Esophagus squamous epithelium (tissue), 5 donors: ENCODE results near the gene FOXP1. TPM values are rescaled to one million over a fixed set of nuclear protein-coding genes. Genes with fewer than 3 reads are reported as not detected.

Experiments
- DNase-seq: peaks from one replicate; lab custom pipeline; 2025; lab: John Stamatoyannopoulos, UW
- H3K27ac ChIP-seq, 4 donors: fragments of 200-600 bp; sonication (generic); one replicate each; pipeline ENCODE4 v1.5.1; 2016 to 2019; ENCODE audit warnings: mild to moderate bottlenecking in 1 of 4
- H3K27me3 ChIP-seq, 4 donors: fragments of 200-600 bp; sonication (generic); 1 replicate in 3 of 4; 2 replicates in 1 of 4; pipeline versions ENCODE4 v1.5.1 to v1.6.0; 2017 to 2021; ENCODE audit warnings: antibody characterized with exemption in 1 of 4
- H3K36me3 ChIP-seq, 3 donors: fragments of 200-600 bp; sonication (generic); one replicate each; pipeline ENCODE4 v1.5.1; 2016 to 2019
- H3K4me1 ChIP-seq, 3 donors: fragments of 200-600 bp; sonication (generic); one replicate each; pipeline ENCODE4 v1.5.1; 2017 to 2019
- H3K4me3 ChIP-seq, 4 donors: fragments of 200-600 bp; sonication (generic); 1 replicate in 3 of 4; 2 replicates in 1 of 4; pipeline ENCODE4 v1.5.1; 2016 to 2019; ENCODE audit warnings: mild to moderate bottlenecking in 2 of 4, moderate library complexity in 1 of 4
- H3K9me3 ChIP-seq, 3 donors: fragments of 200-600 bp; sonication (generic); one replicate each; pipeline ENCODE4 v1.5.1; 2016 to 2019
- POLR2A ChIP-seq, 4 donors: fragments of 450-650 bp; IDR thresholded peaks; one replicate each; pipeline ENCODE4 v1.6.1; 2017; ENCODE audit warnings: antibody characterized with exemption in 4 of 4, mild to moderate bottlenecking in 4 of 4, moderate library complexity in 3 of 4
- WGBS, 2 donors: methylation state at CpG; one replicate each; pipeline ENCODE4 v1.1.5; 2018; 5-methylcytosine and 5-hydroxymethylcytosine counted together
- intact Hi-C: fragments of 100-400 bp; cut with DNase I; formaldehyde crosslinking; loops from one replicate; pipeline ENCODE4 v1.15.0; 2022
- total RNA-seq, 4 donors: library from RNA; depleted of rRNA; stranded (reverse); fragments of >200 nt; gene quantifications; one replicate each; pipeline ENCODE4 v1.1.0, GENCODE V29; 2016
- TF ChIP-seq, protein P1 (sequence below), 6 experiments: fragments of 450-650 bp in 4 of 6; fragments of 200-600 bp in 2 of 6; sonication (generic) in 2 of 6; IDR thresholded peaks; one replicate each; pipeline ENCODE4 v1.5.1; 2016 to 2019; ENCODE audit warnings: antibody characterized with exemption in 6 of 6, mild to moderate bottlenecking in 4 of 6, moderate library complexity in 4 of 6
- donor health status: DM: yes; HTN: yes; CAD: no.

The FOXP1 gene
- total RNA-seq, 4 donors from 2014 or later, result 49.1 to 124 (median 61.1) TPM

DNA sequence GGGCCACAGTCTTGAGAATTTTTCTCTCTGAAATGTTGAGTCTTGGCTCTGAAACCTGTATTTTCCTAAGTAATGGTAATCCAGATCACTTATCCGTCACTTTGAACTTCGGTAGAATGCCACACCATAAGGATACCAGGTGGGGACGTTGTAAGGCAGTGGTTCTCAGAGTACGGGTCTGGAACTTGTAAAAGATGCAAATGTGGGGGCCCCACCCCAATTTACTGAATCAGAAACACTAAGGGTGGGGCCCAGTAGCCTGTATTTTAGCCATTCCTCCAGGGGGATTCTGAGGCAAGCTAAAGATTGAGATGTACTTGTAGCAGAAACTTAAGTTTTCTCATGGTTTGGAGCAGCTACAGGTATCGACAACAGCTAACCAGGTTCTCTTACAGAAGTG lies 555.3 kb downstream of the FOXP1 start:
- H3K36me3 ChIP-seq, result peaks cover 0 to 47% (median 0%) of the 10 kb centered on the region in 3 donors
- H3K27ac ChIP-seq, result no peak overlapping the region
- no peaks in the 10 kb centered on the region for H3K9me3 ChIP-seq
- WGBS, 2 donors, result 90% methylated on average over 5 of the region's 5 CpGs
- no peaks in the 10 kb centered on the region for H3K27me3 ChIP-seq
- peaks cover 9 to 58% (median 19%) of the 10 kb centered on the region in 3 donors for H3K4me1 ChIP-seq
- no peak for DNase-seq
- TF ChIP-seq, protein P1, sequence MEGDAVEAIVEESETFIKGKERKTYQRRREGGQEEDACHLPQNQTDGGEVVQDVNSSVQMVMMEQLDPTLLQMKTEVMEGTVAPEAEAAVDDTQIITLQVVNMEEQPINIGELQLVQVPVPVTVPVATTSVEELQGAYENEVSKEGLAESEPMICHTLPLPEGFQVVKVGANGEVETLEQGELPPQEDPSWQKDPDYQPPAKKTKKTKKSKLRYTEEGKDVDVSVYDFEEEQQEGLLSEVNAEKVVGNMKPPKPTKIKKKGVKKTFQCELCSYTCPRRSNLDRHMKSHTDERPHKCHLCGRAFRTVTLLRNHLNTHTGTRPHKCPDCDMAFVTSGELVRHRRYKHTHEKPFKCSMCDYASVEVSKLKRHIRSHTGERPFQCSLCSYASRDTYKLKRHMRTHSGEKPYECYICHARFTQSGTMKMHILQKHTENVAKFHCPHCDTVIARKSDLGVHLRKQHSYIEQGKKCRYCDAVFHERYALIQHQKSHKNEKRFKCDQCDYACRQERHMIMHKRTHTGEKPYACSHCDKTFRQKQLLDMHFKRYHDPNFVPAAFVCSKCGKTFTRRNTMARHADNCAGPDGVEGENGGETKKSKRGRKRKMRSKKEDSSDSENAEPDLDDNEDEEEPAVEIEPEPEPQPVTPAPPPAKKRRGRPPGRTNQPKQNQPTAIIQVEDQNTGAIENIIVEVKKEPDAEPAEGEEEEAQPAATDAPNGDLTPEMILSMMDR (IDR thresholded peaks at IDR 0.05), result no peak
- no peak for TF ChIP-seq POLR2A (IDR thresholded peaks at IDR 0.05)
- intact Hi-C loops, result no loop called here
- H3K4me3 ChIP-seq, result no peak overlapping the region

DNA sequence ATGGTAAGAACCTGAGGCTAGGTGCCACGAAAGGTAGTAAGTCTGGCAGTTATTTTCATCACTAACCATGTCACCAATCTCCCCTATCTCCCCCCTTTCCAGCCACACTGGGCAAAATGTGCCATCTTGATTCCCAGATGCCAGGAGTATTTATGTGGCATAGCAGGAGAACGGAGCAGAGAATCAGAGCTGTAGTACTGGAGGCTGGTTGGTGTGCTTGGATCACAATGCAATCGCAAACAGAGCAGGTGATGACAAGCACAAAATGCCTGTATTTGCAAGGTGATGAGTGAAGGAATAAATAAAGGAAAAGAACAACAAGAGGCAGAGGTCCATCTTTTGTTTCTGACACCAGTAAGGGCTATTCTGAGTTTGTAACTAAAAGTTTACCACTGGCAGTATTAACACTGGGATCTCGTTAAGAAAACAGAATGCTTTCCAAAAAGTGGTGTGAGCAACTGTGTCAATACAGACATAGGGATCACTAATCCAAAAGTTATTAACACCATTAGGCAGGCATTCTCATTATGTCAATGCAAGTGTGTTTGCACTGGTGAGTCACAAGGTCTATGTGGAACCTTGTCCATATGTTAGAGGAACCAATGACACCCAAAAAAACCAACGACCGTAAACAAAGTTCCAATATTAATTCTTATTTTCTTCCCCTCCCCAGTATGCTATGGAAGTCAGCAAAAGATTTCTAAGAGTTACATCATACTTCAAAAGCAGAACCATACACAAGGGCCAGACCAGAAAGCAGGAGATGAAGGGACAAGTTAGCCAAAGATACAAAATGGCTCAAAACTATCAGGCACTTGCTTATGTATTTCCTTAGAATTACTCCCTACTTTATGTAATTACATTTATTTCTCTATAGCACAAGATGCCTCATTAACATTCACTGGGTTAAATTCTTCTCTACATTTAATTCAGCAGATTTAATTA lies 556.6 kb downstream of the FOXP1 start:
- DNase-seq, result no peak
- H3K9me3 ChIP-seq, result no peaks in the 10 kb centered on the region
- no peak for TF ChIP-seq POLR2A (IDR thresholded peaks at IDR 0.05)
- TF ChIP-seq, protein P1 (IDR thresholded peaks at IDR 0.05), result no peak
- H3K4me1 ChIP-seq, result peaks cover 5 to 45% (median 12%) of the 10 kb centered on the region in 3 donors
- 51% methylated on average over 6 of the region's 6 CpGs for WGBS, 2 donors
- peak overlapping the region in 3 of 4 donors; percentile 2 to 26 (median 4) for H3K27ac ChIP-seq
- no peaks in the 10 kb centered on the region for H3K27me3 ChIP-seq
- H3K4me3 ChIP-seq, result no peak overlapping the region
- intact Hi-C loops, result no loop called here
- peaks cover 0 to 34% (median 0%) of the 10 kb centered on the region in 3 donors for H3K36me3 ChIP-seq

DNA sequence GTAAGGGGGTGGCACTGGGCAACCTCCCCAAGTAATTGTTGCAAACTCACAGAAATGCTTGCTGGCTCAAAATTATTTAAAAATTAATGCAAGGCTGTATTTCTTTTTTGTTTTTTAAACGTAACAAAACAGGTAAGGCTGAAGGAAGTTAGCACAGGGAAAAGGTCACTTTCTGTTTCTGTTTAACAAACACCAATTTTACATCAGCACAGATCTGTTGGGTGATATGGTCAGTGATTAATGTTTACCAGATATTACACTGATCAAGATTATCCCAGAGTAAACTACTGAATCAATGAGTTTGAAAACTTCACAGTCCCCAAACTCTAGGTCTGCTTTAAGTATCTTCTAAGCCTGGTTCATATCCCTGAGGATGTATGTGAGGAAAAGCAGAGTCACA lies 558.0 kb downstream of the FOXP1 start:
- Histone ChIP-seq H3K36me3 (peaks cover 0 to 22% (median 0%) of the 10 kb centered on the region in 3 donors), H3K9me3 (no peaks in the 10 kb centered on the region), H3K27me3 (no peaks in the 10 kb centered on the region), H3K27ac (peak overlapping the region in 1 of 4 donors; percentile 35), H3K4me1 (peaks cover 5 to 32% (median 6%) of the 10 kb centered on the region in 3 donors), H3K4me3 (no peak overlapping the region)
- intact Hi-C loops, result no loop called here
- WGBS, 2 donors, result 50 to 75% methylated on average over 1 of the region's 1 CpG
- TF ChIP-seq, protein P1 (IDR thresholded peaks at IDR 0.05), result no peak
- TF ChIP-seq POLR2A (IDR thresholded peaks at IDR 0.05), result no peak
- DNase-seq, result no peak

DNA sequence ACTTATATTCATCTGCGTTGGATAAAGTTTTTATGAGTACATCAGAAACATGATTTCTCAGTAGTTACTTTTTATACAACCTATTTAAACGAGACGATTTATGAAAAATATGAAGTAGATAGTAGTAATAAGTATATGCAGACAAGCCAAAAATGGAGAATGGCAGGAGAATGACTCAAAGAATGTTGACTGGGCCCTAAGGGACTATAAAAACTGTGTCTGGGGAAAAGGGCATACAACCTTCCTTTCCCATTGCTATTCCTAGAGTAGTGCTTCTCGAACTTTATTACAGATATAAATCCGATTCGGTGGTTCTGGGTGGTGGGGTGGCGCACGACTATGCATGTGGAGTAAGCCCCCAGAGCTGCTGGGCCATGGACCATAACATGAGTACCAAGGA lies 558.5 kb downstream of the FOXP1 start:
- H3K4me1 ChIP-seq, result peaks cover 5 to 37% (median 6%) of the 10 kb centered on the region in 3 donors
- DNase-seq, result no peak
- no peak for TF ChIP-seq POLR2A (IDR thresholded peaks at IDR 0.05)
- TF ChIP-seq, protein P1 (IDR thresholded peaks at IDR 0.05), result no peak
- H3K27me3 ChIP-seq, result no peaks in the 10 kb centered on the region
- 89 to 92% methylated on average over 8 of the region's 8 CpGs for WGBS, 2 donors
- H3K27ac ChIP-seq, result peak overlapping the region in 1 of 4 donors; percentile 35
- peaks cover 0 to 17% (median 0%) of the 10 kb centered on the region in 3 donors for H3K36me3 ChIP-seq
- H3K9me3 ChIP-seq, result no peaks in the 10 kb centered on the region
- intact Hi-C loops, result no loop called here
- H3K4me3 ChIP-seq, result no peak overlapping the region
